Activated T-cell treated with anti-CD3 and anti-CD28 coated beads, Interleukin-2, amount 50 U/mL, for 24 hours (primary cell): ENCODE measurements around the gene NPPA.
"Not testable (repeated sequence)": the region's sequence is repeated elsewhere in the genome, so short reads cannot be mapped to it uniquely, and the experiment has no call there.

Source experiments
- DNase-seq: peaks from one replicate; pipeline ENCODE4 v3.0.0-alpha.2; 2020
- H3K27ac Mint-ChIP-seq: 2 replicates; pipeline ENCODE4 v1.8.0; 2020; ENCODE audit warnings: mild to moderate bottlenecking, mixed read lengths
- H3K27me3 Mint-ChIP-seq: 2 replicates; pipeline ENCODE4 v1.8.0; 2020; ENCODE audit warnings: mixed read lengths
- H3K36me3 Mint-ChIP-seq: 2 replicates; pipeline ENCODE4 v1.8.0; 2020; ENCODE audit warnings: low read depth, mixed read lengths
- H3K4me1 Mint-ChIP-seq: 2 replicates; pipeline ENCODE4 v1.8.0; 2020; ENCODE audit warnings: low read depth, mixed read lengths
- H3K4me3 Mint-ChIP-seq: 2 replicates; pipeline ENCODE4 v1.8.0; 2020; ENCODE audit warnings: mild to moderate bottlenecking, moderate library complexity, mixed read lengths
- H3K9me3 Mint-ChIP-seq: 2 replicates; pipeline ENCODE4 v1.8.0; 2020; ENCODE audit warnings: mixed read lengths

Gene NPPA

GRCh38 chr1:11823366-11824137, 24.0 kb downstream of the NPPA start:
- H3K27ac Mint-ChIP-seq, result no peak overlapping the region
- H3K4me3 Mint-ChIP-seq, result no peak overlapping the region
- no peaks in the 10 kb centered on the region for H3K9me3 Mint-ChIP-seq
- no peaks in the 10 kb centered on the region for H3K27me3 Mint-ChIP-seq
- DNase-seq, result no peak
- no peaks in the 10 kb centered on the region for H3K4me1 Mint-ChIP-seq
- H3K36me3 Mint-ChIP-seq, result peaks cover 86% of the 10 kb centered on the region

- Mint-ChIP-seq H3K4me1 (no peaks in the 10 kb centered on the region), H3K27ac (no peak overlapping the region), H3K27me3 (no peaks in the 10 kb centered on the region), H3K36me3 (peaks cover 86% of the 10 kb centered on the region), H3K9me3 (no peaks in the 10 kb centered on the region), H3K4me3 (no peak overlapping the region)
- no peak for DNase-seq
Measured at GRCh38 chr1:11822091-11822490, 25.5 kb downstream of the NPPA start.

GRCh38 chr1:11817192-11817591, 30.4 kb downstream of the NPPA start:
- Mint-ChIP-seq H3K27ac (no peak overlapping the region), H3K4me1 (peaks cover 1% of the 10 kb centered on the region), H3K27me3 (no peaks in the 10 kb centered on the region), H3K4me3 (no peak overlapping the region), H3K9me3 (no peaks in the 10 kb centered on the region), H3K36me3 (peaks cover 78% of the 10 kb centered on the region)
- no peak for DNase-seq

GRCh38 chr1:11813021-11813420, 34.6 kb downstream of the NPPA start:
- no peak overlapping the region for H3K4me3 Mint-ChIP-seq
- H3K9me3 Mint-ChIP-seq, result no peaks in the 10 kb centered on the region
- H3K4me1 Mint-ChIP-seq, result peaks cover 10% of the 10 kb centered on the region
- H3K27ac Mint-ChIP-seq, result no peak overlapping the region
- no peak for DNase-seq
- H3K36me3 Mint-ChIP-seq, result peaks cover 80% of the 10 kb centered on the region
- H3K27me3 Mint-ChIP-seq, result no peaks in the 10 kb centered on the region

DNA sequence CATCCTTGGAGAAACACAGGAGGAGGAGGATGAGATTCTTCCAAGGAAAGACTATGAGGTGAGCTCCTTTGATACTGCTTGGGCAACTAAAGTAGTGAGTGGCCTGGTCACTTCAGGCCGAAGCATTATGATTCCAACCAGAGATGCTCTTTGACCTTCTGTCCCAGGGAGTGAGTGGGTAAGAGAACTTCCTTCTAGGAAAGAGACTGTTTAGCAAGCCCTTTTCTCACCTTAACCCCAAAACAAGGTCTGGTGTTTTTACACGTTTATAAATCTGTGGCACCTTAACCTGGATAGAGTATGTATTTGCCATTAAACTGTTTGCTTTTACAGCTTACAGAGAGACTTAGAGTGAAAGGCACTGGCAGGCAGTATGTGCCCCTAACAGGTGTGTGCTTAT, 40.5 kb downstream of the NPPA start:
- no peaks in the 10 kb centered on the region for H3K27me3 Mint-ChIP-seq
- DNase-seq, result no peak
- H3K4me3 Mint-ChIP-seq, result peak overlapping the region; percentile 96
- peak overlapping the region; percentile 98 for H3K27ac Mint-ChIP-seq
- H3K4me1 Mint-ChIP-seq, result peaks cover 58% of the 10 kb centered on the region
- H3K9me3 Mint-ChIP-seq, result no peaks in the 10 kb centered on the region
- peaks cover 59% of the 10 kb centered on the region for H3K36me3 Mint-ChIP-seq

GRCh38 chr1:11806307-11806936, 41.2 kb downstream of the NPPA start:
- H3K9me3 Mint-ChIP-seq, result no peaks in the 10 kb centered on the region
- peaks cover 58% of the 10 kb centered on the region for H3K36me3 Mint-ChIP-seq
- peak overlapping the region; percentile 98 for H3K27ac Mint-ChIP-seq
- no peak for DNase-seq
- peaks cover 63% of the 10 kb centered on the region for H3K4me1 Mint-ChIP-seq
- H3K27me3 Mint-ChIP-seq, result no peaks in the 10 kb centered on the region
- peak overlapping the region; percentile 96 for H3K4me3 Mint-ChIP-seq

- no peaks in the 10 kb centered on the region for H3K27me3 Mint-ChIP-seq
- H3K27ac Mint-ChIP-seq, result peak within 1 kb of the TSS; percentile 98
- H3K4me1 Mint-ChIP-seq, result peaks cover 63% of the 10 kb centered on the region
- H3K4me3 Mint-ChIP-seq, result peak within 1 kb of the TSS; percentile 96
- peaks cover 60% of the 10 kb centered on the region for H3K36me3 Mint-ChIP-seq
- no peaks in the 10 kb centered on the region for H3K9me3 Mint-ChIP-seq
- DNase-seq, result peak; percentile 98
Measured at GRCh38 chr1:11805422-11806306, 41.9 kb downstream of the NPPA start, which contains the start of the genes CLCN6 and MTHFR. CLCN6 (plus strand) TSS chr1:11806191; CDS start chr1:11806263, 72 bp downstream. MTHFR (minus strand) TSS chr1:11805964; CDS start chr1:11803116, 2,848 bp downstream.

DNA sequence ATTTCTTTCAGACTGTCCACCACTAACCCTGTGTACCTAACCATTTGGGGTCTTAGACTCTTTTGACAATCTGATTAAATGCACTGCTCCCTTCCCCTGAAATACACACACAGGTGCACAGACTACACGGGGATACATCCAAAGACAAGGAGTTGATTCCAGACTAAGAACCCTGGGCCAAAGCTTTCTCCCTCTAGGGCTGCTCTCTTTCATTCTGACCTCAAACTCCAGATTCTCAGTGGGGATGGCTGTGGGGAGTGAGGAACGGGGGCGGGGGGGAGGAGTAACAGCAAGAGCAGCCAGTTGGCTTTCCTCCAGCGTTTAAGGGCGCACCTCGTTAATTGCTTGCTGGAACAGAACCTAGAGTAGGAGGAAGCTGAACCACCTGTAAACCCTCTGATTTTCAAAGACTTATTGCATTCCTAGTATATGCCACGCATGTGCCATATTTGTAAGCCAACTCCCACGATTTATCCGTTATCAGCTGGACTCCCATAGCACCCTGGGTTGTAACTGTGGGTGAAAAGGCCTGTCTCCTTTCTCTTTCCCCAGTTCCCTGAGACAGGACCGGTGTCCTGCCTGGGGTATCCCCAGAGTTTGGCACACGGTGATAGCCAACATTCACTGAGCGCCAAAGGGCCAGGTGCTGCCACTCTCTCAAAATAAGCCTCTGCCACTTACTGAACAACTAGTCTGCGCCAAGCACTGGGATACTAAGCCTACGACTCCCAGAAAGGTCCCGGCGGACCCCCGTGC, 42.7 kb downstream of the NPPA start:
- Mint-ChIP-seq H3K36me3 (peaks cover 62% of the 10 kb centered on the region), H3K27ac (peak overlapping the region; percentile 98), H3K4me1 (peaks cover 63% of the 10 kb centered on the region), H3K4me3 (peak overlapping the region; percentile 96), H3K27me3 (no peaks in the 10 kb centered on the region), H3K9me3 (no peaks in the 10 kb centered on the region)
- DNase-seq, result no peak

DNA sequence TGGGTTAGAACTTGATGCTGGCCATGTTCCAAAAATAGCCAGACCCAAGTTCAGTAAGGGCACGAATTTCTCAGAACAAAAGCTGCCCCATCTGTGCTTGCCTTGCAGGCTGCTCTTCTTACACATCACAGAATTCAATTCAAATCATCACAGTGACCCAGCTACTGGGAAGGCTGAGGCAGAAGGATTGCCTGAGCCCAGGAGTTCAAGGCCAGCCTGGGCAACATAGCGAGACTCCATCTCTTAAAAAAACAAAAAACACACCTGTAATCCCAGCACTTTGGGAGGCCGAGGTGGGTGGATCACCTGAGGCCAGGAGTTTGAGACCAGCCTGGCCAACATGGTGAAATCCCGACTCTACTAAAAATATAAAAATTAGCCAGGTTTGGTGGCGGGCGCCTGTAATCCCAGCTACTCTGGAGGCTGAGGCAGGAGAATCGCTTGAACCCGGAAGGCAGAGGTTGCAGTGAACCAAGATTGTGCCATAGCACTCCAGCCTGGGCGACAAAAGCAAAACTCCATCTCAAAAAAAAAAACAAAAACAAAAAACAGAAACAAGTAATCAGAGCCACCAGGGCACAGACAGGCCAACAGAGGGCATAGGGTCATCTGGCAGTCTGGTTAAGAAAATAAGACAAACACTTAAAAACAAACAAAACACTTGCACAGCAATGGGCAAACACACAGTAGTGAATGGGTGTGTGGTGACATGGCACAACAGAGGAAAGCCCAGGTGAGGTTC, 43.5 kb downstream of the NPPA start:
- peaks cover 60% of the 10 kb centered on the region for H3K4me1 Mint-ChIP-seq
- peak overlapping the region; percentile 98 for H3K27ac Mint-ChIP-seq
- peak overlapping the region; percentile 96 for H3K4me3 Mint-ChIP-seq

DNA sequence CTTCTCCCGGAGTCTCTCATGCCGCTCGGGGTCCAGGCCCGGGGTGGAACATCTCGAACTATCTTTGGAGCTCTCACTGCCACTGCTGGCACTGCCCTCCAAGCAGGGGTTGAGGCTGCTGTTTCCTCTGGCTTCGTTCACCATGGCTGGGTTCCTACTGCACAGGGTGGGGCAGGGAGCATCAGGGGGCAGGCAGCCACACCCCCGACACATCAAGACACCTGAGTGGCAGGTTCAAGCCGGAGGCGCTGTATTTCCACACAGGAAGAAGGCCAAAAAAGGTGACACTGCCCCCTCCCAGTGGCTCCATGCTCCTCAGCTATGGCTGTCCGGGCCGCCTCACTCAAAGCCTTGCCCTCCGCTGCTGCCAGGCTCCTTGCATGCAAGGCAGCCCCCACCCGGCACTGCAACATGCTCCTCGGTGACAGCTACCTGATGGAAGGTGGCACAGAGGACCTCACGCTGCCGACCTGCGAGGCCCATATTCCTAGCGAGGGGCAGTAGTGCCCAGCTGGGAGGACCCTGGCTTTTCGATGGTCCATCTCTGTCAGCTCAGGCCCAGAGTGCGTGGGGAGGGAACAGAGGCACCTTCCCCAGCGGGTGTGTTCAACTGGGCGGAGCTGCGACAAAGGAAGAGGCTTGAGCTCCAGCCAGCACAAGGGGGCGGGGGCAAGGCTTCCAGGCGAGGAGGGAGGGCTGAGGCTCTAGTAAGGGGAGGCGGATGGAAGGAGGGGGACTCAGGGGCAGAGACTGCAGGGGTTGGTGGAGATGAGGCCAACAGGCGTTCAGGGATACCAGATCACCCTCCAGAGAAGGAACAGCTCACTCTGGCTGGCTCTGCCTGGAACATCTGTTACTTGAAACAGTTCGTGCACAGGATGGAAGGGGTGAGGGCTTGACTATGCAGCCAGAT, 44.4 kb downstream of the NPPA start:
- peaks cover 59% of the 10 kb centered on the region for H3K36me3 Mint-ChIP-seq
- peak overlapping the region; percentile 96 for H3K4me3 Mint-ChIP-seq
- H3K9me3 Mint-ChIP-seq, result no peaks in the 10 kb centered on the region
- peak; percentile 77 for DNase-seq
- H3K27ac Mint-ChIP-seq, result peak overlapping the region; percentile 90
- peaks cover 55% of the 10 kb centered on the region for H3K4me1 Mint-ChIP-seq
- no peaks in the 10 kb centered on the region for H3K27me3 Mint-ChIP-seq

More for the DNA sequence above, 43.5 kb downstream of the NPPA start:
- H3K36me3 Mint-ChIP-seq, result peaks cover 60% of the 10 kb centered on the region
- H3K27me3 Mint-ChIP-seq, H3K9me3 Mint-ChIP-seq, DNase-seq: not testable (repeated sequence)

DNA sequence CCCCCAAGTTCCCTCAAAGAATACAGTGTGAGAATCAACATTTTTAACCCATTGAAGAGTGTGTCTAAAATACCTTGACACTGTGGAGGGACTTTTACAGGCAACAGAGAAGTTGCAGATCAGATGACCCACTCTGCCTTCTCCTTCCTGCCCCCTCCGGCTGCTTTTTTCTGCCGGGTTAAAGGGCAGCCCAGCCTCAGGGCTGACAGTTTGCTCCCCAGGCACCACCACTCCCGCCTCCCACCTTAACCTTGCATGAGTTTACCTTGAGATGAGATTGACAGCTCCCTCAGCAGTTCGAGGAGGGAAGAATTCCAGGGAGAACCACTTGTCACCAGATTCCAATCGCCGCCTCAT, 45.0 kb downstream of the NPPA start:
- no peak for DNase-seq
- H3K27ac Mint-ChIP-seq, result peak overlapping the region; percentile 90
- peaks cover 59% of the 10 kb centered on the region for H3K36me3 Mint-ChIP-seq
- H3K27me3 Mint-ChIP-seq, result no peaks in the 10 kb centered on the region
- no peaks in the 10 kb centered on the region for H3K9me3 Mint-ChIP-seq
- peak overlapping the region; percentile 96 for H3K4me3 Mint-ChIP-seq
- peaks cover 50% of the 10 kb centered on the region for H3K4me1 Mint-ChIP-seq

DNA sequence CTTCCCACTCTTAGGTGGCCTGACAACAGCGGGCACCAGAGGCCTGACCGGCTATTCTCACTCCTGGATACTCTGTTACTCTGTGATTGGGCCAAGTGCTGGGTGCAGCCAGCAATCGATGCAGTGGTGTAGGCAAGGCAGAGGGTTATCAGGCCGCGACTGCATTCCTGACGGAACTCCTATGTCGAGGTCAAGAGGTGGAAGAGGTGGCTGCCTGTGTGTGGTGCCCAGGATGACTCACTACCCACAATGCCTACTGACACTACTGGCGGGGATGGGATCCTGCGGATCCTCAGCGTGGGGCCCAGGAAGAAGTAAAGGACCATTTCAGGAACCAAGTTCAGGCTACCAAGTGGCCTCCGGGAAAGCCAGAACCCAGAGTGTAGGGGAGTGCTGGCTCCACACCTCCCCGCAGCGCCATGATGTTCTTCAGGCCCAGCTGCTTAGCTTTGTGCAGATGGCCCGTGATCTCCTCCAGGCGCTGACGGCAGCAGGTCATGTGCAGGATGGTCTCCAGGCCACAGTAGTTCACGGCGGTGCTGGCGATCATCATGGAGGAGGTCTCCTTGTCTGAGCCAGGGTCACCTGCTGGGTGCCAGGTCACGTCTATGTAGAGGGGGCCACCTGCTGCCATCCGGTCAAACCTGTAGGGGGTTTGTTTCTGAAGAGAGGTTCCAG, 46.7 kb downstream of the NPPA start:
- H3K27ac Mint-ChIP-seq, result no peak overlapping the region
- H3K9me3 Mint-ChIP-seq, result no peaks in the 10 kb centered on the region
- H3K4me3 Mint-ChIP-seq, result no peak overlapping the region
- no peak for DNase-seq
- H3K36me3 Mint-ChIP-seq, result peaks cover 59% of the 10 kb centered on the region
- peaks cover 35% of the 10 kb centered on the region for H3K4me1 Mint-ChIP-seq
- H3K27me3 Mint-ChIP-seq, result no peaks in the 10 kb centered on the region
